PC-9 (cell line): ENCODE measurements around the gene FHL1.

Experiments
- EZH2 ChIP-seq: fragments of 200-600 bp; sonication (generic); IDR thresholded peaks from 2 replicates; pipeline ENCODE4 v1.8.0; 2017; ENCODE audit warnings: antibody characterized with exemption, low read depth
- TF ChIP-seq, protein P1 (sequence below): fragments of 200-600 bp; sonication (generic); conservative IDR thresholded peaks from 2 replicates; pipeline ENCODE4 v1.6.1; 2017; ENCODE audit warnings: mixed run types, antibody characterized with exemption, mild to moderate bottlenecking, moderate library complexity

DNA sequence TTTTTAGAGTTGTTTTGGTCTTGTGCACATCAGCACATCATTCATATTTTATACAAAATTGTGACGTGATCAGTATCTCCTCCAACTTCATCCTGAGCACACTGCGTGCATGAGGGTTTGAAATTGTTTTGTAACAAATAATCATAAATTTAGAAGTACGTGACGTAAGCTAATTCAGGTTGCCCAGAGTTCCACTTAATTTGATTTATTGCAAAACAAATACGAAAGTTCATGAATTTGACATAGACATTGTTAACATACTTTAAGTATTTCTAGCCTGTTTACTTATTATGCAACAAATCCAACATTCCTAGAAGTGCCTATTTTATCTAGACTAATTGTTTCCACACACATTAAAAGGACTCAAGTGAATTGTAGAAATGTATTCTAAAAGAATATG is 55.6 kb downstream of the FHL1 start:
- TF ChIP-seq, protein P1, sequence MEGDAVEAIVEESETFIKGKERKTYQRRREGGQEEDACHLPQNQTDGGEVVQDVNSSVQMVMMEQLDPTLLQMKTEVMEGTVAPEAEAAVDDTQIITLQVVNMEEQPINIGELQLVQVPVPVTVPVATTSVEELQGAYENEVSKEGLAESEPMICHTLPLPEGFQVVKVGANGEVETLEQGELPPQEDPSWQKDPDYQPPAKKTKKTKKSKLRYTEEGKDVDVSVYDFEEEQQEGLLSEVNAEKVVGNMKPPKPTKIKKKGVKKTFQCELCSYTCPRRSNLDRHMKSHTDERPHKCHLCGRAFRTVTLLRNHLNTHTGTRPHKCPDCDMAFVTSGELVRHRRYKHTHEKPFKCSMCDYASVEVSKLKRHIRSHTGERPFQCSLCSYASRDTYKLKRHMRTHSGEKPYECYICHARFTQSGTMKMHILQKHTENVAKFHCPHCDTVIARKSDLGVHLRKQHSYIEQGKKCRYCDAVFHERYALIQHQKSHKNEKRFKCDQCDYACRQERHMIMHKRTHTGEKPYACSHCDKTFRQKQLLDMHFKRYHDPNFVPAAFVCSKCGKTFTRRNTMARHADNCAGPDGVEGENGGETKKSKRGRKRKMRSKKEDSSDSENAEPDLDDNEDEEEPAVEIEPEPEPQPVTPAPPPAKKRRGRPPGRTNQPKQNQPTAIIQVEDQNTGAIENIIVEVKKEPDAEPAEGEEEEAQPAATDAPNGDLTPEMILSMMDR = no peak
- no peak for TF ChIP-seq EZH2
